Measurements from ENCODE around the gene ETS1.

The ETS1 gene

GRCh38 chr11:128567130-128567529 is 20.2 kb downstream of the ETS1 start:
- DNase-seq (ENCODE audit: low spot score) = no peak

GRCh38 chr11:128565881-128566280 is 21.5 kb downstream of the ETS1 start:
- no peak for DNase-seq (ENCODE audit: low spot score)

GRCh38 chr11:128564642-128565245 is 22.6 kb downstream of the ETS1 start:
- DNase-seq (ENCODE audit: low spot score) = no peak

GRCh38 chr11:128563942-128564641 is 23.3 kb downstream of the ETS1 start:
- no peak for DNase-seq (ENCODE audit: low spot score)

- no peak for DNase-seq (ENCODE audit: low spot score)
Measured at GRCh38 chr11:128563308-128563707, 24.1 kb downstream of the ETS1 start.

GRCh38 chr11:128559496-128560103 is 27.8 kb downstream of the ETS1 start:
- DNase-seq (ENCODE audit: low spot score) = no peak

- no peak for DNase-seq (ENCODE audit: low spot score)
Measured at GRCh38 chr11:128555606-128556005, 31.8 kb downstream of the ETS1 start.

- DNase-seq (ENCODE audit: low spot score) = no peak
Measured at GRCh38 chr11:128553662-128554362, 33.5 kb downstream of the ETS1 start.

- no peak for DNase-seq (ENCODE audit: low spot score)
Measured at GRCh38 chr11:128552783-128553661, 34.3 kb downstream of the ETS1 start.

- no peak for DNase-seq (ENCODE audit: low spot score)
Measured at GRCh38 chr11:128551611-128552335, 35.6 kb downstream of the ETS1 start.

- DNase-seq (ENCODE audit: low spot score) = no peak
Measured at GRCh38 chr11:128551058-128551457, 36.3 kb downstream of the ETS1 start.

GRCh38 chr11:128550261-128550821 is 37.0 kb downstream of the ETS1 start:
- DNase-seq (ENCODE audit: low spot score) = no peak

- DNase-seq (ENCODE audit: low spot score) = no peak
Measured at GRCh38 chr11:128549256-128549944, 38.0 kb downstream of the ETS1 start.

- no peak for DNase-seq (ENCODE audit: low spot score)
Measured at GRCh38 chr11:128548649-128549255, 38.6 kb downstream of the ETS1 start.

GRCh38 chr11:128547946-128548648 is 39.3 kb downstream of the ETS1 start:
- no peak for DNase-seq (ENCODE audit: low spot score)

GRCh38 chr11:128546916-128547315 is 40.4 kb downstream of the ETS1 start:
- no peak for DNase-seq (ENCODE audit: low spot score)

- DNase-seq (ENCODE audit: low spot score) = no peak
Measured at GRCh38 chr11:128544471-128545051, 42.8 kb downstream of the ETS1 start.

- no peak for DNase-seq (ENCODE audit: low spot score)
Measured at GRCh38 chr11:128540469-128540868, 46.9 kb downstream of the ETS1 start.

GRCh38 chr11:128536506-128536905 is 50.9 kb downstream of the ETS1 start:
- no peak for DNase-seq (ENCODE audit: low spot score)
